ENCODE results near the gene POLDIP3.
"Not testable (repeated sequence)": the region's sequence is repeated elsewhere in the genome, so short reads cannot be mapped to it uniquely, and the experiment has no call there.

GRCh38 chr22:42552294-42552647 is 62.4 kb downstream of the POLDIP3 start:
- not testable (repeated sequence) for TF ChIP-seq POLR2AphosphoS5, POLR2A (IDR thresholded peaks at IDR 0.05; ENCODE audit: low read depth, low read length)
